Suppressor macrophage treated with lipopolysaccharide for 1 hour (primary cell): ENCODE results near the gene EDC3.

Experiments
- DNase-seq, 3 donors: peaks; one replicate each; pipeline ENCODE4 v3.0.0-alpha.2; 2020 to 2022

The EDC3 gene

GRCh38 chr15:74621936-74622335 is 73.9 kb downstream of the EDC3 start:
- no peak for DNase-seq

GRCh38 chr15:74621546-74621920 is 74.3 kb downstream of the EDC3 start:
- DNase-seq = no peak

GRCh38 chr15:74620636-74621545 is 74.9 kb downstream of the EDC3 start:
- peak; percentile 85 to 88 (median 87) for DNase-seq

GRCh38 chr15:74619916-74620635 is 75.7 kb downstream of the EDC3 start:
- DNase-seq = no peak

- no peak for DNase-seq
Measured at GRCh38 chr15:74618841-74619596, 76.8 kb downstream of the EDC3 start.

- no peak for DNase-seq
Measured at GRCh38 chr15:74616996-74617395, 78.8 kb downstream of the EDC3 start.

- peak; percentile 80 to 91 (median 83) for DNase-seq
Measured at GRCh38 chr15:74616366-74616939, 79.4 kb downstream of the EDC3 start.

- peak; percentile 97 to 98 (median 97) for DNase-seq
Measured at GRCh38 chr15:74615508-74616365, 80.1 kb downstream of the EDC3 start, which contains the start of gene CLK3. CLK3 (plus strand) TSS chr15:74615836; CDS start chr15:74619197, 3,361 bp downstream.

GRCh38 chr15:74614744-74615507 is 80.9 kb downstream of the EDC3 start:
- DNase-seq = peak; percentile 90 to 97 (median 95)

- no peak for DNase-seq
Measured at GRCh38 chr15:74613953-74614743, 81.7 kb downstream of the EDC3 start.

- DNase-seq = no peak
Measured at GRCh38 chr15:74613089-74613952, 82.5 kb downstream of the EDC3 start.

GRCh38 chr15:74612677-74613076 is 83.1 kb downstream of the EDC3 start:
- no peak for DNase-seq

GRCh38 chr15:74611834-74612233 is 84.0 kb downstream of the EDC3 start:
- DNase-seq = no peak

- DNase-seq = no peak
Measured at GRCh38 chr15:74611341-74611740, 84.5 kb downstream of the EDC3 start.

GRCh38 chr15:74610302-74610951 is 85.4 kb downstream of the EDC3 start:
- no peak for DNase-seq

- DNase-seq = peak; percentile 23 to 50 (median 40)
Measured at GRCh38 chr15:74609938-74610301, 85.9 kb downstream of the EDC3 start.

- DNase-seq = no peak
Measured at GRCh38 chr15:74608786-74609185, 87.0 kb downstream of the EDC3 start.

GRCh38 chr15:74605795-74606150 is 90.1 kb downstream of the EDC3 start:
- DNase-seq = no peak
